AG10803 (cell line): ENCODE data around the gene CDK2AP2.

Experiments used
- DNase-seq: peaks from one replicate; pipeline ENCODE4 v3.0.0; 2010; ENCODE audit warnings: low read depth
- H3K4me3 ChIP-seq: 2 replicates; pipeline ENCODE4 v1.5.1; 2011; ENCODE audit warnings: mild to moderate bottlenecking, low read length, control low read depth
- CTCF ChIP-seq: conservative IDR thresholded peaks from 2 replicates; pipeline ENCODE4 v1.5.1; 2011; ENCODE audit warnings: mild to moderate bottlenecking, low read length, control low read depth, inconsistent platforms

CDK2AP2 gene

GRCh38 chr11:67470337-67471002 lies 37.5 kb downstream of the CDK2AP2 start:
- DNase-seq: no peak
- H3K4me3 ChIP-seq: no peak overlapping the region
- TF ChIP-seq CTCF: no peak

GRCh38 chr11:67469508-67469811 lies 38.5 kb downstream of the CDK2AP2 start:
- H3K4me3 ChIP-seq: peak overlapping the region; percentile 76
- TF ChIP-seq CTCF: no peak

GRCh38 chr11:67468759-67469507 lies 39.0 kb downstream of the CDK2AP2 start, which contains the start of gene TMEM134:
TMEM134 (minus strand) TSS chr11:67469251; CDS start chr11:67469192, 59 bp downstream.
- peak; percentile 90 for DNase-seq
- TF ChIP-seq CTCF: peak; percentile 37; the same call in 1 of the 2 replicates
- H3K4me3 ChIP-seq: peak within 1 kb of the TSS; percentile 76

More at GRCh38 chr11:67469508-67469811, 38.5 kb downstream of the CDK2AP2 start:
- no peak for DNase-seq

GRCh38 chr11:67468456-67468758 lies 39.6 kb downstream of the CDK2AP2 start:
- no peak for TF ChIP-seq CTCF
- DNase-seq: no peak
- peak overlapping the region; percentile 72 for H3K4me3 ChIP-seq

- DNase-seq: peak; percentile 3
- TF ChIP-seq CTCF: no peak
- H3K4me3 ChIP-seq: peak overlapping the region; percentile 72
Observed at GRCh38 chr11:67468056-67468455, 39.9 kb downstream of the CDK2AP2 start.

GRCh38 chr11:67466962-67467771 lies 40.8 kb downstream of the CDK2AP2 start:
- no peak for TF ChIP-seq CTCF
- no peak overlapping the region for H3K4me3 ChIP-seq
- no peak for DNase-seq
